HG03103 (cell line): Measurements from ENCODE around the gene GPR32.
"Not testable (repeated sequence)": the region's sequence is repeated elsewhere in the genome, so short reads cannot be mapped to it uniquely, and the experiment has no call there.

Experiments used
- ATAC-seq: cut with Tn5 transposase; IDR thresholded peaks from one replicate; pipeline ENCODE4 v1.9.1; 2021; ENCODE audit warnings: low read depth; ENCODE audit not compliant: unreplicated experiment

Gene GPR32

GRCh38 chr19:50770164-50770563 lies at the start of gene GPR32:
GPR32 (plus strand) TSS chr19:50770464; CDS start chr19:50770601, 137 bp downstream.
- not testable (repeated sequence) for ATAC-seq

DNA sequence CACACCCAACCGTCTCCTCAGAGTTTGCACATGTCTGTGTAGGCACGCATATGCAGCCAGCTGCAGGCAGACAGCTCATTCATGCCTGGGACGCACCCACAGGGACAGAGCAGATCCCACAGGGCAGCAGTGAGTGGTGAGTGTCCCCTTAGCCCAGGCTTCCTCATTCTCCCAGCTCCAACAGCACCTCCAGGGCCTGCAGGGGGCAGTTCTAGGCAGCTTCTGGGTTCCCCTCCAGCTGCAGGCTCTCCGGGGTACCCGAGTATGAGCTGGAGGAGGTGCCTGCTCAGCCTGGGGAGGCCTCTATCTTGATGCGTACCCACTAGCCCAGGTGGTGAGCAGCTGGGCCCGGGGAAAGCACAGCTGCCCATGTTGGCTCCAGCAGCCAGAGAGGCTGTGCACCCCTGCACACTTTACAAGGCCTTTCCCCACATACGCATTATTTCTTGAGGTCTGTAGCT lies 49.3 kb upstream of the GPR32 start:
- no peak for ATAC-seq

GRCh38 chr19:50721441-50722137 lies 48.7 kb upstream of the GPR32 start:
- ATAC-seq, result no peak

- no peak for ATAC-seq
Observed at GRCh38 chr19:50722201-50723013, 47.9 kb upstream of the GPR32 start.

DNA sequence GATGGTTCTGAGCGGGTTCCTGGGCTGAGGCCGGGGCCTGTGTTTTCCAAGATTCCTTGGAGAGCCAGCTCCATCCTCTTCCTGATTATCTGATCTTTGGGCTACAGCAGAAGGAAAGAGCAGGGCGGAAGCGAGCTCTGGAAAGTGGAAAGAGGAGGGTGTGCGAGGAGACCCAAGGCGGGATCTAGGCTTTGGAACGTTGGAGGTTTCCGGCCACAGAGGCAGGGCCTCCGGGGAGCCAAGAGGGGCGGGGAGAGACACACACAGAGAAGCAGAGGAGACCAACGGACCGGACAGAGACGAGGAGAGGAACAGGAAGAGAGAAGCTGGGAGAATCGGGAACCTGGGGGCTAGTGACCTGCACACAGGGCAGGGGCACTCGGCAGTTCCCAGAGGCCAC lies 47.2 kb upstream of the GPR32 start, which contains the start of gene CLEC11A:
Gene CLEC11A, plus strand, starts transcription at position 296 of the 400 bp plus-strand sequence. CDS start 162 bp downstream, outside the sequence.
- ATAC-seq, result no peak

- no peak for ATAC-seq
Observed at GRCh38 chr19:50723735-50724521, 46.3 kb upstream of the GPR32 start.

DNA sequence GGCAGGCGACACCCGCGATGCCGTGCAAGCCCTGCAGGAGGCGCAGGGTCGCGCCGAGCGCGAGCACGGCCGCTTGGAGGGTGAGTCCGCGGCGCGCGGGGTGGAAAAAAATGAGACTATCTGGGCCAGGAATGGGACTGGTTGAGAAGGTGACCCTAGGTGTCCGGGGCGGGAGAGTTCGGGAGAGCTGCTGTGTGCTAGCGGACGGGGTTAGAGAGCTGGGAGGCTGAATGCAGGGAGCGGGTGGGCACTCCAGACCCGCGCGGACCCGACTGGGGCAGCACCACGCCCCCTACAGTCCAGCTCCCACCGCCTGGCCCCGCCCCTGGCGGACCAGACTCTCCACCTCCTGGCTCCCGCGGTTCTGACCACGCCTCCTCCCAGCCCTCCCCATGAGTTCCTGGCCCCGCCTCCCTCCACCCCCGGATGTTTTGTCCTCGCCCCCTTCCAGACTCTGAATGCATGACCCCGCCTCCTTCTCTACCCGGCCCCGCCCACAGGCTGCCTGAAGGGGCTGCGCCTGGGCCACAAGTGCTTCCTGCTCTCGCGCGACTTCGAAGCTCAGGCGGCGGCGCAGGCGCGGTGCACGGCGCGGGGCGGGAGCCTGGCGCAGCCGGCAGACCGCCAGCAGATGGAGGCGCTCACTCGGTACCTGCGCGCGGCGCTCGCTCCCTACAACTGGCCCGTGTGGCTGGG lies 45.6 kb upstream of the GPR32 start:
- peak; percentile 64 for ATAC-seq

- peak; percentile 20 for ATAC-seq
Observed at GRCh38 chr19:50725218-50725910, 44.9 kb upstream of the GPR32 start.

DNA sequence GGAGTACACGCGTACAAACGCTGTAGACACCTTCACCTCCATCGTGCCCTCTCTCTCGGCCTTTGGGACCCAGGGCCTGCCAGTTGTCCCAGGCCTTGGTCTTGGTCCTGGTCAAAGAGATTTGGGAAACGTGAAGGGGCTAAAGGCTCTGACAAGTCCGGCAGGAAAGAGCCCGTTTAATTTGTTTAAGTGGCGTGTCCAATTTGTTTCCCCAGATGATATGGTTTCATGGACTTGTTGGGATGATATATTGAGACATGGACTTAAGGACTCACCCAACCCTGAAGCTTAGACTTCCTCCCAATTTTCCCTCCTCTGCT lies 44.4 kb upstream of the GPR32 start:
- no peak for ATAC-seq

DNA sequence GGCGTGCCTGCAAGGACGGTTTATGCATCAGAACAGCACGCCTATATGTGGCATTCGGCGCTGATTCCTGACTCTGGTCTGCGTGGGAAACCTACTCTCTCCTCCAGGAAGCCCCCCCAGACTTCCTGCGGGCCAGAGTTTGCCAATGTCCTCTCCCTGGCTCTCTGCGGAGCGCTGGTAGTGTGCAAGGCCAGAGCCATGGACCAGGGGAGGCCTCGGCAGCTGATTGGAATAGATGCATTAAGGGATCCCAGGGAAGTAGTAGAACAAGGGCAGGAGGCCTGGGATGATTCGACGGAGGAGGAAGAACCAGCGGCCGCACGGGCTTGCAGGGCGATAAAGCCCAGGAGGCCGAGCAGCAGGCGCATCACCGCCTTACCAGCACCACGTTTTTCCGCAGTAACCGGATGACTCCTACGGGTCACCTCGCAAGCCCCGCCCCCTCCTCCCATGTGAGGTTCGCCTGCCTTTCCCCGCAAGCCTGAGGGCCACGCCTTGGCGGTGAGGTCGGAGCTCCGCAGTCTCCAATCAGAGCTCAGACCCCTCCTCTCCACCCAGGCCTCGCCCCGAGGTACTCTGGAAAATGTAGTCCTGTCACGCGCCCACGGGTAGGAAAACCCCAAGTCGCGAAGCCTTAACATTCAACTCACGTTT lies 42.1 kb upstream of the GPR32 start:
- ATAC-seq, result no peak

DNA sequence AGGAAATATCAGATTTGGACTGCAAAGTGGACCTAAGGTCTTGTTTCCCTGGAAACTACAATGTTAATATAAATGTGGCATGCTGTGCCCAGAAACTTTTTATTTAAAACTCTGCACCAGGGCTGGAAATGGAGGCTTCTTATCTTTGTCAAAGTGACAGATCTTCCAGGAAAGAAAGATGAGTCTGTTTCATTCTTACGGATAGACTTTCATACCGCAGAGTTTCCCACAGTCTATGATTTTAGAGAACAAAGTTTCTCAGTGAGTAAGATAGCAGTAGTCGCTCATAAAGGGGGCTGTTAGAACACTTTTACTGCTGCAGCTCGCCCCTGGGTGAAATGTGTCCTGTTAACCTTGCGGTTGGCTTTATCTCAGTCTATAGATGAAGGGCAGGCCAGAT lies 40.4 kb upstream of the GPR32 start:
- ATAC-seq, result no peak

- no peak for ATAC-seq
Observed at GRCh38 chr19:50735869-50736268, 34.4 kb upstream of the GPR32 start.

- ATAC-seq, result no peak
Observed at GRCh38 chr19:50736338-50736737, 33.9 kb upstream of the GPR32 start.

DNA sequence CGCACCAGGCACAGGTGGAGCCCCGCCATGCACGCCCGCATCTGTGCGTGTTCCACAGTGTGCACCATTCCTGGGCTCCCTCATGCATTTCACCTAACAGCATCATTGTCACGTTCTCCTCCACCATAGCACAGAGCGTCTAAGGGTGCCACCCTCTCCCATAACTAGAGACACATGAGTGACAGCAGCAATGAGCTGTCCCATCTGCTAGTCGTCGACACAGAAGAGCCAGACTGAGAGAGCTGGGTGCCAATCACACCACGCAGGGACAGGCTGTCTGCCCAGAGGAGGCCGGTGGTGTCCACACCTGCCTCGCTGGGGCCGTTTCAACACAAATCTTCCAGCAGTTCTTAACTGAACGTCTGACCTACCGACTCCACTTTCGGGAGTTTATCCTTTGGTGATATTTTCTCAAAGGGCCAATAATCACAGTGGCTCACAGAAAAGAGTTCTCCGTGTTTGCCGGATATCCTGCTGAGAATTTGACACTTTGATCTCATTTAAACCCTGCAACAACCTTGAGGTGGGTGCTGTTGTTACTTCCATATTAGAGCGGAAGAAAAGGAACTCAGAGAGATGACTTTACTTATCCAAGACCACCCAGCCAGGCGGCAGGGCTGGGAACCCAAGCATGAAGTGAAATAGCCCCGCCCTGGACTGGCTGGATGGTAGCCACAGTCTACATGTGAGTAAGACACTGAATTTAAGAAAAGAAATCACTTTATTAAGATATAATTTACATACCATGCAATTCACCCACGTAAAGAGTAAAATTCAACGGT lies 30.9 kb upstream of the GPR32 start:
- ATAC-seq, result no peak

DNA sequence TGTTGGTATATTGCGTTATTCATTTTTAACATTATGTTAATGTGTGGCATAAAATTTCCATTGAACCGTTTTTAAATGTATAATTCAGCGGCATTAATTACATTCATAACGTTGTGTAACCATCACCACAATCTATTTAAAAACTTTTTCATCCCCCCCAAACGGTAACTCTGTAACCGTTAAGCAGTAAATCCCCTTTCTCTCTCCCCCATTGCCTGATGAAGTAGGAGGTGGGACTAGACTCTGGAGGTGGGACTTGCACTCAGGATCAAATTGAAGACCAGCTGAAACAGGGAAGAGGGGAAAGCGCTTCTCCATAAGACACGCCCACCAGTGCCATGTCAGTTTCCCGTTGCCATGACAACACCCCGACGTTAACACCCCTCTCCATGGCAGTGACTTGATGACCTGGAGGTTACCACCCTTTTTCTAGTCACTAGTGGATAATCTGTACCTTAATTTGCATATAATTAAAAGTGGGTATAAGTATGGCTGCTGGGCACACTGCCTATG lies 30.3 kb upstream of the GPR32 start:
- ATAC-seq, result no peak

- ATAC-seq, result no peak
Observed at GRCh38 chr19:50741179-50741933, 28.9 kb upstream of the GPR32 start.

DNA sequence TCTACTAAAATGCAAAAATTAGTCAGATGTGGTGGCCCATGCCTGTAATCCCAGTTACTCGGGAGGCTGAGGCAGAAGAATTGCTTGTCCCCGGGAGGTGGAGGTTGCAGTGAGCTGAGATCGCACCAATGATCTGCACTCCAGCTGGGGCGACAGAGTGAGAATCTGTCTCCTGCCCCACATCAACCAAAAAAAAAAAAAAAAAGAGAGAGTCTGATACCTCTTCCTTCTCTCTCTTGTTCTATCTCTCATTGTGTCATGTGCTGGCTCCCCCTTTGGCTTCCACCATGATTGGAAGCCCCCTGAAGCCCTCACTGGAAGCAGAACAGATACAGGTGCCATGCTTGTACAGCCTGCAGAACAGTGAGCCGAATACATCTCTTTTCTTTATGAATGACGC lies 26.7 kb upstream of the GPR32 start:
- no peak for ATAC-seq

DNA sequence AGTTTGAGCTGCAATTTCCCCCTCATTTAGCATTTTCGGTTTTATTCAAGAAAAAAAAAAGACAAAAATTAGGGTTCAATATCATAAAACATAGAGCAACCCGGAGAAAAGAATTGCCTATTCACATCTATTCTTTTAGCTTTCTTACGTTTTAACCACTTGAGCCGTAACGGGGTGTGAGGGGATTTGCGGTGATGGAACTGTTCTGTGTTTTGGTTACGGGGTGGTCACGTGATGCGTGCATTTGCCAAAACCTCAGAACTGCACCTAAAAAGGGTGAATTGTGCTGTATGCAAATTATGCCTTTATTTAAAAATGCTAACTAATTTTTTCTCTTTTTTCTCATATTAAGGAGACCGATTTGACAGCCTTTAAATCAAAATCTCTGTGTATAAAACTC lies 25.0 kb upstream of the GPR32 start:
- no peak for ATAC-seq
